ENCODE measurements around the gene ZNF276.
"Not testable (repeated sequence)": the region's sequence is repeated elsewhere in the genome, so short reads cannot be mapped to it uniquely, and the experiment has no call there.

Gene ZNF276

DNA sequence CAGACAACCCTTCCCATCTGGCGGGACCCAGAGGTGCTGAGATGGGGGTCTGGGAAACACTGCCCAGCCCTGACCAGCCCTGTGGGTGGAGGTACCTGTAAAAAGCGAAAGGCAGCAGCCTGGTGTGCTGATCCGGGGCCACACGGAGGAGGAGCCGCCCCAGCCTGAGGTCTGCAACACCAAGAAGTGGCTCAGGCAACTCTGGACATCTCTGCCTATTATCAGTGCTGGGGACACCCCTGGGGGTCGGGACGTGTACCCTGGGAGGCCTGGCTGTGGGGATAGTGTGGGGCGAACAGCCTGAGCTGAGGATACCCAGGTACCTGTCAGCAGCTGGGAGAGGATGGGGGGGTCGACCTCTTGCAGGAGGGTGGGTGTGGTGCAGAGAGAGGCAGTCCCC, 18.0 kb downstream of the ZNF276 start:
- no peak for DNase-seq

- DNase-seq: no peak
Observed at GRCh38 chr16:89741342-89742014, 20.1 kb downstream of the ZNF276 start.

GRCh38 chr16:89742948-89743347, 21.6 kb downstream of the ZNF276 start:
- DNase-seq: no peak

DNA sequence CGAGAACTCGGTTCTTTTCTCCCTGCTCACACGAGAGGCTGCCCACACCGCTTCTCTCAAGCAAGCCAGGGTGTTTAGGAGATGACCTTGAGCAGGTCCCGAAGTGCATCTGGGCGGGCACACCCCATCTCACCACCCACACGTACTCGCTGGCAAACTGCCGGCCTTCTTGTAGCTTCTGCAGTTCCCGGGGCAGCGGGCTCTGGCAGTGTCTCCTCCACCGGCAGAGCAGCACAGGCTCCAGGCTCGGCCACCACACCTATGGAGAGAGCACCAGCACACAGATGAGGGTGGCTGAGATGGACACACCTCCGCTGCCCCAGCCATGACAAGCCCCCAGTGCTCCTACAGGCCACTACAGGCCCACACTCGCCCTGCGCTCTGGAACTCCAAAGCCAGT, 23.5 kb downstream of the ZNF276 start:
- DNase-seq: no peak

DNA sequence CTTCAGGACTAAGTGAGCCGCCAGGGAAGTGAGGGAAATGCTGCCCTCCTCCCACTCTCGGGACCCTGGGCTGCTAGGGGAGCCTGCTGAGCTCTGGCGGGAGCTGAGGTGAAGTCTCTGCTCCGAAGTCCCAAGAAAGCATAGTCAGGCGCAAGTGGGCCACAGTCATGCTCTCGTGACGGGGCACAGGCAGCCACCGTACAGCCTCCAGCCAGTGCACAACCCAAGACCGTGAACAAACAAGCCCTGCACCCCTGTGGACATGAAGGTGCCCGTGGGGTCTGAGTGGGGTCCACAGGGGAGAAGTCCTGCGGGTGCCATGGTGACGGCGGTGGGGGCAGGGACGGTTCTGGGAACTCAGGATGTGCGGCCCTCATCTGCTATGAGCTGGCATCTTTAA, 24.7 kb downstream of the ZNF276 start:
- DNase-seq: no peak

DNA sequence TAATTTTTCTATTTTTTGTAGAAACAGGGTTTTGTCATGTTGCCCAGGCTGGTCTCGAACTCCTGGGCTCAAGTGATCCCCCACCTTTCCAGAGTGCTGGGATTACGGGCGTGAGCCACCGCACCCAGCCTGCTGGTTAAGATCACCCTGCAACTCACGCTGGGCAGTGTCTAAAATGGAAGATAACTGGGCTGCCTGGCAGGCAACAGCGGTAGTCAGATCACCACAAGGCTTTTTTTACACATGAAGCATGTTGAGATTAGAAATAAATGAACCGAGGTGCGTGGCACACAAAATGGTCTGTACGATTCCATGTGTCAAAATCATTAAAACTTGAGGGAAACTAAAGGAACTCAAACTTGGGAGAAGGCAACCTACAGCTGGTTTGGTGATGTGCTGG, 26.7 kb downstream of the ZNF276 start:
- no peak for DNase-seq

- no peak for DNase-seq
Observed at GRCh38 chr16:89748921-89749320, 27.6 kb downstream of the ZNF276 start.

GRCh38 chr16:89749637-89750036, 28.3 kb downstream of the ZNF276 start:
- no peak for DNase-seq

DNA sequence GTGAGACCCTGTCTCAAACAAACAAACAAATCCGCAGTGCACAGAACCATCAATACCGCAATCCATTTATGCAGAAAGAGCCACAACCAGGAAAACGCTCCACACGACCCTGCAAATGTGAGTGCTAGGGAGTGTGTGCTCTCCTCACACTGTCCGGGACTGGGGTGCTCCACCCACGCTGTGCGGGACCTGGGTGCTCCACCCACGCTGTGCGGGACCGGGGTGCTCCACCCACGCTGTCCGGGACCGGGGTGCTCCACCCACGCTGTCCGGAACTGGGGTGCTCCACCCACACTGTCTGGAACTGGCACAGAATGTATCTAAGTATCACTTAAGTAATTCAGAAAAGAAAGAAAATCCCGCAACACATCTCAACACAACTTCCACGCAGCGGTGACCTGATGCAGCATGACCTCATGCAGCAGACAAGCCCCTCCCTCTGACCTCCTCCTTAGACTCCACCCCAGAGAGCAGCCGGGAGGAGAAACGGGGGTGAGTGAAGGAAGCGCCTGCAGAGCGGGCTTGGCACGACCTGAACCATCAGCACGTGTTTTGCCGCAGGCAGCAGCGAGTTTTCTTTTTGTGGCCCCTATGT, 38.5 kb downstream of the ZNF276 start:
- no peak for DNase-seq

DNA sequence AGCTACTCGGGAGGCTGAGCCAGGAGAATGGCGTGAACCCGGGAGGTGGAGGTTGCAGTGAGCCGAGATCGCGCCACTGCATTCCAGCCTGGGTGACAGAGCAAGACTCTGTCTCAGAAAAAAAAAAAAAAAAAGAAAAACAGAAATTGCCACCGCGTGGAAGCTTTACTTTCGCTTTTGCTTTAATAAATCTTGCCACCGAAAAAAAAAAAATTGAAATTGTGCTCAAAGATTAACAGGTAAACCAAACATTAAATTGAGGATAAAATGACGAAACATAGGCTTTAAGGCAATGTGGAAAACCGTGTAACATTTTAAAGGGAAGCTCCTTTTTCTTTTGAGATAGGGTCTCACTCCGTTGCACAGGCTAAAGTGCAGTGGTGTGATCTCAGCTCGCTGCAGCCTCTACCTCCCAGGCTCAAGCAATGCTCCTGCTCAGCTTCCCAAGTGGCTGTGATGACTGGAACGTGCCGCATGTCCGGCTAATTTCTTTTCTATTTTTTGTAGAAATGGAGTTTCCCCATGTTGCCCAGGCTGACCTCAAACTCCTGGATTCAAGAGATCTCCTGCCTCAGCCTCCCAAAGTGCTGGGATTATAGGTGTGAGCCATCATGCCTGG, 40.1 kb downstream of the ZNF276 start:
- DNase-seq: no peak

DNA sequence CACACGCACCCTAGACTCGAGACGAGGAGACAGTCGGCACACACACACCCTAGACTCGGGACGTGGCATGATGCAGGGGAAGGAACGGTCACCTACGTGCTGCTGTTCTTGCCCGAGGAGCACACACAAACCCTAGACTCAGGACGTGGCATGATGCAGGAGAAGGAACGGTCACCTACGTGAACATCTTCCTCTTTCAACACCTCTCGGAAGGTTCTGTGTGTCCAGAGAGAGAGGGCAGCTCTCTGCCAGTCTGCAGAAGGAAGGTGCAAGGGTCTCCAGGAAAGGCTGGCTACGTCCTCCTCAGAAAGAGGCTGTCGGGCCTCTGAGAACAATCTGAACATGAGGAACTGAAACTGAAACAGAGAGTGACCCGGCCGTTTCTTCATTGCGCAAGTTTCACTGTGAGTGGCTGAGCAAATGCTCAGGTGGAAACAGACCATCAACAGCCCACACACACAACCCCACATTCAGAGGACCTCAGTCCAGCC, 43.4 kb downstream of the ZNF276 start:
- peak; percentile 50 for DNase-seq

DNA sequence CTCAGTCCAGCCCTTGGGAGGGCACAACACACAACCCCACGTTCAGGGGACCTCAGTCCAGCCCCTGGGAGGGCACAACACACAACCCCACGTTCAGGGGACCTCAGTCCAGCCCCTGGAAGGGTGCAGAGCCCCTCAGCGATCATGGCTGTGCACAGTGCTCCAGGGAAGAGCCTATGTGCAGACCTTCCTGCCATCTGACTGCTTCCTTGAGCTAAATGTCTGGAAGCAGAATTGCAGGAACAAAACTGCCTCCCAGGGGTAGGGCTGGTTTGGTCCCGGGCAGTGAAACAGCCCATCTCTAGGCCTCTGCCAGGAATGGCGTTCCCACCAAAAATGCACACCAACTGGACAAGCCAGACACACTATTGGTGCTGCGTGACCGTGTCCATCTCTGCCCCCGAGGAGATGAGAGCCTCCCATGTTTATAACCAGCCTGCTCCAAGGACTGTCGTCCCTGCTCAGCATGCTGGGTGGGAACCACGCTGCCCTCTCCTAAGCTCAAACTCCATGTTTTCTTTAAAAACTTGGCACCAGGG, 44.0 kb downstream of the ZNF276 start:
- no peak for DNase-seq

DNA sequence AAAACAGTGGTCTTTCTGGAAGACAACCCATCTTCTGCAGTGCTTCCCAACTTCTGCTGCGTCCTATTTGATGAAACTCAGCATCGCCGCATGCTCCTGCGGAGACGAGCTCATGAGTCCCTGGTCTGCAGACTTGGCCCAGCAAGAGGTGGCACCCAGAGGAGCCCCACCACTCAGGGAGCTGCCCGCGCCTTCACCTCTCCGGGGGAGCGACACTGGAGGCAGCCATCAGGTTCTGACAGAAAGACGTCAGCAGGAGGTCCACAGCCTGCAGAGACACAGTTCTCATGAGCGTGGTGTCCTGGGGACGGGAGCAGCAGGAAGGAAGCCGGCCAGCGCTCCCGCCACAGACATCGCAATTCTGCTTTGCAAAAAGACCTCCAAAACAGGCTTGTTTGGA, 49.0 kb downstream of the ZNF276 start:
- no peak for DNase-seq

DNA sequence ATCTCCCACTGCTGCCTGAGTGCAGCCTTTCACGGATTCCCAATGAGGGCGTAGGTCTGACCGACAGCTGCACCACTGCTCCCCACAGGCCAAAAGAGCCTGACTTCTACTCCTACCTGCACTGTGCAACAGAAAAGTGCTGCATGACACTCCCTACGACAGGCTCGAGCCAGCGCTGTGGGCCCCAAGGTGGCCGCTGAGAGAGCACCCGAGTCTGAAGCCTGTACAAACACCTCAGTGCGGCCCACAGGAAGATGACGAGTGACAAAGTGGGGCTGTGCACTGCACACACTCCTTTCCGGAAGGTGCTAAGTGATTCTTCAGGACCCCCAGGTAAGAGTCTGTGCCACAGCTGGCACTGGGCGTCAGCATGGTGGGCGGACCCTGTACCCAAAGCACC, 53.9 kb downstream of the ZNF276 start:
- DNase-seq: no peak

- DNase-seq: not testable (repeated sequence)
Observed at GRCh38 chr16:89778211-89778610, 56.9 kb downstream of the ZNF276 start.

GRCh38 chr16:89779231-89779908, 58.0 kb downstream of the ZNF276 start:
- DNase-seq: no peak

DNA sequence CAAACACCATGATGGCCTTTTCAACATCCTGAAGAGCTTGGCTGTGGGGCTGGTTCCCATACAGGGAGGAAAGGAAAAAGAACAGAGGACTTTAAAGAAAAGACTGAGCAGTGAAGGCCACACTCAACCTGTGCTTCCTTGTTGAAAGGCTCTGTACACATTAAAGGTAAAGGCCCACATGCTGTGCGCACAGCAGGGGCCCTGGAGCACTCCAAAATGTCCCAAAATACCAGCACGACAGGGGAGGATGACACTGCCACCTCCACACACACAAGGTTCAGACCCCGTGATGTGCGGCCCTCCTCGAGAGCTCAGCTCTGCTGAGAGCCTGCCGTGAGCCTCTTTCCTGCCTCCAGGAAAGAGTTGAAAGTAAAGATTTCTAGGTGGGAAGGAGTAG, 58.6 kb downstream of the ZNF276 start:
- no peak for DNase-seq

- DNase-seq: no peak
Observed at GRCh38 chr16:89782489-89782888, 61.2 kb downstream of the ZNF276 start.

DNA sequence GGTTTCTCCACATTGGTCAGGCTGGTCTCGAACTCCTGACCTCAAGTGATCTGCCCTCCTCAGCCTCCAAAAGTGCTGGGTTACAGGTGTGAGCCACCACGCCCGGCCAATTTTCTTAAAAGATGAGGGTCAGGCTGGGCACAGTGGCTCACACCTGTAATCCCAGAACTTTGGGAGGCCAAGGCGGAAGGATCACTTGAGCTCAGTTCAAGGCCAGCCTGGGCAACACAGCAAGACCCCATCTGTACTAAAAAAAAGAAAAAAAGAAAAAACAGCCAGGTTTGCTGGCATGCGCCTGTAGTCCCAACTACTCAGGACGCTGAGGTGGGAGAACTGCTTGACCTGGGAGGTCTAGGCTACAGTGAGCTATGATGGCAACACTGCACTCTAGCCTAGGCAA, 62.6 kb downstream of the ZNF276 start:
- not testable (repeated sequence) for DNase-seq

DNA sequence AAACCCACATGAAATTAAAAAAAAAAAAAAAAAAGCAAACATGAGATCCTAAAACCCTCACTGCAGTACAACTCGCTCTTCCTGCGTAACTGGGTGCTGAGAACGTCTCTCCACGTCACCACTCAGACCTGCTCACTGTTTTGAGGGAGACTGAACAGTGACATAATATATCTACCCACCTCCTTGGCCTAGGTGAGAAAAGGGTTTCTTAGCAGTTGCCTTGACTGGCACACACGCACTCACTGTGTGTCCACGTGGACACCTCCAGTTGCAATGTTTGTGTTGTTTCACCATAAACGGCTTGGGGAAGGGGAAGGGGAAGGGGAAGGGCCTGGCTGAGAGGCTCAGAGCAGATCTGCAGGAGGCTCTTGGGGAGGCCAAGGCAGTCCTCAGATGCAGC, 63.1 kb downstream of the ZNF276 start:
- no peak for DNase-seq

DNA sequence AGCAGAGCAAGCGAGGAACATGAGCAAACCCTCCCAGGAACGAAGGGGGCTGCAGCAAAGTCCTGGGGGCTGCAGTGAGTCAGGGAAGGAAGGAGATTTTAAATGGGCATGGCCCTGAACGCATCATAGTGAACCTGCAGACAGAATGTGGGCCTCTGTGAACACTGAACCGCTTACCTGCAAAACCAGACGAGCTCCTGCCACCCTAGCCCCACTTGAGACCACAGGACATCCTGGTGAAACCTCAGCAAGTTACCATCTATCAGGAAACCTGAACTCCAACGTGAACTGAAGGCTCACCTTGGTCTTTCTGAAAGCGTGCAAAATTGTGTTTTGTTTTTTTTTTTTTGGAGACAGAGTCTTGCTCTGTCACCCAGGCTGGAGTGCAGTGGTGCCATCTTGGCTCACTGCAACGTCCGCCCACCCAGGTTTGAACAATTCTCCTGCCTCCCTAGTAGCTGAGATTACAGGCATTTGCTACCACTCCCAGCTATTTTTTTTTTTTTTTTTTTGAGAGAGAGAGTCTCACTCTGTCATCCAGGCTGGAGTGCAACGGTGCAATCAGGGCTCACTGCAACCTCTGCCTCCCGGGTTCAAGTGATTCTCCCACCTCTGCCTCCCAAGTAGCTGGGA, 64.3 kb downstream of the ZNF276 start:
- DNase-seq: no peak

DNA sequence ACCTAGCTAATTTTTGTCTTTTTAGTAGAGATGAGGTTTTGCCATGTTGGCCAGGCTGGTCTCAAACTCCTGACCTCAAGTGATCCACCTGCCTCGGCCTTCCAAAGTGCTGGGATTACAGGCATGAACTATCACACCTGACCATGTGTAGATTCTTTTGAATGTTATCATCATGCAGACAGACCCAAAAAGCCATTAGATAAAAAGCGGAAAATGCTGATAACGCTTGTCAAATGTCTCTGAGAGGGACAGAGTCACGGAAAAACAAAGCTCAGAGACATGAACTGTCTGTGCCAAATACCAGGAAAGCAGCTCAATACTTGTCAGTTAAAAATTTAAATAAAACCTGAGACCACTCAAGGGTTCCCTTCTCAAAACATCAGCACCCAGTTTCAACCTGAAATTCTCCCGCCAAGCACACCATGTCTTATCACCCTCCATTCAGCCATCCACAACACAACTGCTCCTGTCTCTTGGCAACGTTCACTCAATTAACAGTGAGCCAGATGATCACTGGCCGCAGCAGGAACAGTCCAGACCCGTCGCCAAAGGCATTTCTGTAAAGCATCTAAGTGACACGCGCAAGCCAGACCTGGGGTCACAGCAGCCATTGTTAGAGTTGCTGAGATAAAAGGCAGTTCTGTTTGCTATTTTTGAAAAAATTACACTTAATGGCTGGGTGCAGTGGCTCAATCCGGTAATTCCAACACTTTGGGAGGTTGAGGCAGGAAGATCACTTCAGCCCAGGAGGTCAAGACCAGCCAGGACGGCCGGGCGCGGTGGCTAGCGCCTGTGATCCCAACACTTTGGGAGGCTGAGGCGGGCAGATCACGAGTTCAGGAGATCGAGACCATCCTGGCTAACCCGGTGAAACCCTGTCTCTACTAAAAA, 65.4 kb downstream of the ZNF276 start:
- DNase-seq: no peak
